OCI-LY1 (cell line): Measurements from ENCODE around the gene SPTB.

ENCODE experiments used
- H2AFZ ChIP-seq: fragments of 200-600 bp; sonication (generic), shearing (Covaris generic); 2 replicates; pipeline ENCODE4 v1.6.0; 2014; ENCODE audit warnings: antibody characterized with exemption, mild to moderate bottlenecking, low read length
- H3F3A ChIP-seq: fragments of 200-600 bp; sonication (generic), shearing (Covaris generic); 2 replicates; pipeline ENCODE4 v1.6.0; 2014; ENCODE audit warnings: mild to moderate bottlenecking, antibody characterized with exemption, low read length, moderate library complexity; ENCODE audit not compliant: insufficient read depth
- H3K27ac ChIP-seq: fragments of 200-600 bp; sonication (generic); 2 replicates; pipeline ENCODE4 v1.5.1; 2014; ENCODE audit warnings: low read length, mixed run types, mild to moderate bottlenecking, low read depth; ENCODE audit not compliant: poor library complexity, severe bottlenecking
- H3K27me3 ChIP-seq: fragments of 200-600 bp; sonication (generic); 2 replicates; pipeline ENCODE4 v1.6.0; 2014; ENCODE audit warnings: antibody characterized with exemption, mild to moderate bottlenecking, low read length, moderate library complexity; ENCODE audit not compliant: insufficient read depth
- H3K36me3 ChIP-seq: fragments of 200-600 bp; sonication (generic); 2 replicates; pipeline ENCODE4 v1.6.1; 2014; ENCODE audit warnings: mild to moderate bottlenecking, antibody characterized with exemption, low read length, moderate library complexity, mixed read lengths; ENCODE audit not compliant: insufficient read depth
- H3K4me1 ChIP-seq: fragments of 200-600 bp; sonication (generic); 2 replicates; pipeline ENCODE4 v1.5.1; 2014; ENCODE audit warnings: mild to moderate bottlenecking, low read length, moderate library complexity; ENCODE audit not compliant: insufficient read depth, severe bottlenecking
- H3K4me2 ChIP-seq: fragments of 200-600 bp; sonication (generic), shearing (Covaris generic); 2 replicates; pipeline ENCODE4 v1.6.1; 2014; ENCODE audit warnings: low read length
- H3K4me3 ChIP-seq: fragments of 200-600 bp; sonication (generic); 2 replicates; pipeline ENCODE4 v1.5.1; 2014; ENCODE audit warnings: low read length, low read depth, mild to moderate bottlenecking, mixed read lengths; ENCODE audit not compliant: poor library complexity, severe bottlenecking
- H3K79me2 ChIP-seq: fragments of 200-600 bp; shearing (Covaris generic); 2 replicates; pipeline ENCODE4 v1.6.1; 2016; ENCODE audit warnings: mixed run types, low read length, mixed read lengths; ENCODE audit not compliant: insufficient read depth
- H3K9ac ChIP-seq: fragments of 200-600 bp; sonication (generic), shearing (Covaris generic); 2 replicates; pipeline ENCODE4 v1.6.1; 2014; ENCODE audit warnings: mild to moderate bottlenecking, low read length, mixed read lengths
- H3K9me2 ChIP-seq: fragments of 200-600 bp; sonication (generic), shearing (Covaris generic); 2 replicates; pipeline ENCODE4 v1.6.1; 2014; ENCODE audit warnings: low read depth, mild to moderate bottlenecking, low read length, mixed read lengths
- H3K9me3 ChIP-seq: fragments of 200-600 bp; shearing (Covaris generic); 2 replicates; pipeline ENCODE4 v1.6.1; 2014; ENCODE audit warnings: low read length, mixed read lengths
- H4K20me1 ChIP-seq: fragments of 200-600 bp; sonication (generic), shearing (Covaris generic); 2 replicates; pipeline ENCODE4 v1.6.0; 2016; ENCODE audit warnings: mild to moderate bottlenecking, low read length; ENCODE audit not compliant: insufficient read depth
- CTCF ChIP-seq: fragments of 200-600 bp; sonication (generic), shearing (Covaris generic); IDR thresholded peaks from 2 replicates; pipeline ENCODE4 v1.5.1; 2017; ENCODE audit warnings: mild to moderate bottlenecking, antibody characterized with exemption, low read length, moderate library complexity, mixed read lengths
- EZH2 ChIP-seq: fragments of 200-600 bp; sonication (generic), shearing (Covaris generic); IDR thresholded peaks from 2 replicates; pipeline ENCODE4 v1.8.0; 2017; ENCODE audit warnings: borderline replicate concordance, mixed run types, mild to moderate bottlenecking, antibody characterized with exemption, low read length, moderate library complexity, mixed read lengths

Gene SPTB

GRCh38 chr14:64698903-64699302, 180.8 kb downstream of the SPTB start:
- Histone ChIP-seq H3K79me2 (no peaks in the 10 kb centered on the region), H2AFZ (no peak overlapping the region), H3K4me1 (no peaks in the 10 kb centered on the region), H3F3A (no peaks in the 10 kb centered on the region), H3K4me2 (no peak overlapping the region), H3K27ac (no peak overlapping the region), H3K27me3 (no peaks in the 10 kb centered on the region; the same call in 1 of the 2 replicates), H3K9ac (no peak overlapping the region), H3K4me3 (no peak overlapping the region), H3K36me3 (no peaks in the 10 kb centered on the region), H3K9me2 (no peaks in the 10 kb centered on the region), H3K9me3 (no peaks in the 10 kb centered on the region), H4K20me1 (no peaks in the 10 kb centered on the region)
- TF ChIP-seq EZH2: no peak

GRCh38 chr14:64696355-64696857, 183.3 kb downstream of the SPTB start:
- Histone ChIP-seq H3K4me3 (no peak overlapping the region), H3K9me2 (no peaks in the 10 kb centered on the region), H3K4me2 (no peak overlapping the region), H3K79me2 (no peaks in the 10 kb centered on the region), H3K36me3 (no peaks in the 10 kb centered on the region), H2AFZ (no peak overlapping the region), H4K20me1 (no peaks in the 10 kb centered on the region), H3K9ac (no peak overlapping the region), H3K4me1 (no peaks in the 10 kb centered on the region), H3K27me3 (no peaks in the 10 kb centered on the region; the same call in 1 of the 2 replicates), H3K27ac (no peak overlapping the region), H3F3A (no peaks in the 10 kb centered on the region), H3K9me3 (no peaks in the 10 kb centered on the region)
- TF ChIP-seq EZH2 (no peak), CTCF (no peak)
